GM23248 (cell line): ENCODE results near the gene RBPJ.

ENCODE experiments used
- EZH2 ChIP-seq: fragments of 200-600 bp; sonication (generic); IDR thresholded peaks from 2 replicates; pipeline ENCODE4 v1.6.1; 2018; ENCODE audit warnings: antibody characterized with exemption, mild to moderate bottlenecking; ENCODE audit not compliant: insufficient read depth, poor library complexity, severe bottlenecking
- EZH2phosphoT487 ChIP-seq: fragments of 200-600 bp; sonication (generic); IDR thresholded peaks from 2 replicates; pipeline ENCODE4 v1.6.1; 2018; ENCODE audit warnings: antibody characterized with exemption, moderate library complexity, mild to moderate bottlenecking, low read depth; ENCODE audit not compliant: insufficient read depth

- TF ChIP-seq EZH2, result no peak
- no peak for TF ChIP-seq EZH2phosphoT487
Measured at GRCh38 chr4:26404743-26405206, 84.0 kb downstream of the RBPJ start.
